Endodermal cell (in vitro differentiated cells): Measurements from ENCODE around the gene ANO8. TPM values are rescaled to one million over a fixed set of nuclear protein-coding genes. Genes with fewer than 3 reads are reported as not detected.
A peak's percentile ranks its signal among the peaks of the same experiment; 100 is the strongest.

ENCODE experiments used
- DNase-seq: peaks from one replicate; pipeline ENCODE4 v3.0.0-alpha.2; 2017
- H3K27ac ChIP-seq: 2 replicates; pipeline ENCODE4 v1.5.1; 2013; ENCODE audit warnings: mild to moderate bottlenecking, low read depth, low read length, moderate library complexity
- H3K27me3 ChIP-seq: 2 replicates; pipeline ENCODE4 v1.6.1; 2013; ENCODE audit warnings: mild to moderate bottlenecking, low read length, moderate library complexity; ENCODE audit not compliant: insufficient read depth, control insufficient read depth, poor library complexity, severe bottlenecking
- H3K36me3 ChIP-seq: 2 replicates; pipeline ENCODE4 v1.7.0; 2013; ENCODE audit warnings: mild to moderate bottlenecking, low read length, moderate library complexity; ENCODE audit not compliant: control insufficient read depth, insufficient read depth
- H3K4me1 ChIP-seq: one replicate; pipeline ENCODE4 v1.7.0; 2013; ENCODE audit warnings: low read length; ENCODE audit not compliant: control insufficient read depth, insufficient read depth
- H3K4me3 ChIP-seq: 2 replicates; pipeline ENCODE4 v1.5.1; 2013; ENCODE audit warnings: mild to moderate bottlenecking, low read length, moderate library complexity
- H3K9ac ChIP-seq: 2 replicates; pipeline ENCODE4 v1.6.1; 2013; ENCODE audit warnings: mild to moderate bottlenecking, low read length, moderate library complexity; ENCODE audit not compliant: poor library complexity, severe bottlenecking; ENCODE audit errors: extremely low read depth
- H3K9me3 ChIP-seq: 2 replicates; pipeline ENCODE4 v1.6.1; 2013; ENCODE audit warnings: mild to moderate bottlenecking, low read length, moderate library complexity; ENCODE audit not compliant: control insufficient read depth
- H3K27ac Mint-ChIP-seq: 2 replicates; pipeline ENCODE4 v1.8.0; 2020; ENCODE audit warnings: mixed read lengths
- H3K27me3 Mint-ChIP-seq: 2 replicates; pipeline ENCODE4 v1.8.0; 2021; ENCODE audit warnings: mild to moderate bottlenecking, mixed read lengths; ENCODE audit not compliant: insufficient read depth
- H3K36me3 Mint-ChIP-seq: 2 replicates; pipeline ENCODE4 v1.8.0; 2020; ENCODE audit warnings: low read depth, mixed read lengths
- H3K4me1 Mint-ChIP-seq: 2 replicates; pipeline ENCODE4 v1.8.0; 2020; ENCODE audit warnings: mixed read lengths
- H3K4me3 Mint-ChIP-seq: 2 replicates; pipeline ENCODE4 v1.8.0; 2020; ENCODE audit warnings: mild to moderate bottlenecking, moderate library complexity, mixed read lengths
- H3K9me3 Mint-ChIP-seq: 2 replicates; pipeline ENCODE4 v1.8.0; 2020; ENCODE audit warnings: mild to moderate bottlenecking, mixed read lengths
- WGBS, 2 experiments: methylation state at CpG; one replicate each; pipeline versions ENCODE4 v1.1.5 to v1.1.7; 2013; ENCODE audit warnings: missing lambda C conversion rate in 2 of 2, mixed read lengths in 1 of 2; ENCODE audit not compliant: insufficient coverage in 1 of 2, insufficient read length in 1 of 2; 5-methylcytosine and 5-hydroxymethylcytosine counted together
- total RNA-seq, 2 donors: library from RNA; stranded (reverse); fragmentation: NEBNext Ultra II Directional in 1 of 2; extraction: Animal tissue kit (Norgen Biotek cat#: 25700) in 1 of 2; gene quantifications; 2 replicates in 1 of 2; 3 replicates in 1 of 2; pipeline ENCODE4 v1.2.1, GENCODE V29; 2021
- TF ChIP-seq, protein P1 (sequence below): fragments of 200-600 bp; sonication (generic); conservative IDR thresholded peaks from 2 replicates; pipeline ENCODE4 v1.5.0; 2021; ENCODE audit warnings: antibody characterized with exemption, mild to moderate bottlenecking

Gene ANO8
- total RNA-seq, 2 donors from 2014 or later: 27.5 to 29.5 TPM

- Mint-ChIP-seq H3K27me3 (no peaks in the 10 kb centered on the region), H3K36me3 (peaks cover 2% of the 10 kb centered on the region), H3K27ac (no peak overlapping the region), H3K9me3 (no peaks in the 10 kb centered on the region), H3K4me1 (peaks cover 3% of the 10 kb centered on the region), H3K4me3 (no peak overlapping the region)
- Histone ChIP-seq H3K4me1 (no peaks in the 10 kb centered on the region), H3K4me3 (no peak overlapping the region), H3K27ac (no peak overlapping the region), H3K36me3 (peaks cover 3% of the 10 kb centered on the region), H3K27me3 (no peaks in the 10 kb centered on the region), H3K9me3 (no peaks in the 10 kb centered on the region), H3K9ac (no peak overlapping the region)
- WGBS, 2 experiments: 92% methylated on average over 4 of the region's 6 CpGs; no CpG with 5 or more reads in 1 of the 2 experiments
- DNase-seq: no peak
- TF ChIP-seq, protein P1, sequence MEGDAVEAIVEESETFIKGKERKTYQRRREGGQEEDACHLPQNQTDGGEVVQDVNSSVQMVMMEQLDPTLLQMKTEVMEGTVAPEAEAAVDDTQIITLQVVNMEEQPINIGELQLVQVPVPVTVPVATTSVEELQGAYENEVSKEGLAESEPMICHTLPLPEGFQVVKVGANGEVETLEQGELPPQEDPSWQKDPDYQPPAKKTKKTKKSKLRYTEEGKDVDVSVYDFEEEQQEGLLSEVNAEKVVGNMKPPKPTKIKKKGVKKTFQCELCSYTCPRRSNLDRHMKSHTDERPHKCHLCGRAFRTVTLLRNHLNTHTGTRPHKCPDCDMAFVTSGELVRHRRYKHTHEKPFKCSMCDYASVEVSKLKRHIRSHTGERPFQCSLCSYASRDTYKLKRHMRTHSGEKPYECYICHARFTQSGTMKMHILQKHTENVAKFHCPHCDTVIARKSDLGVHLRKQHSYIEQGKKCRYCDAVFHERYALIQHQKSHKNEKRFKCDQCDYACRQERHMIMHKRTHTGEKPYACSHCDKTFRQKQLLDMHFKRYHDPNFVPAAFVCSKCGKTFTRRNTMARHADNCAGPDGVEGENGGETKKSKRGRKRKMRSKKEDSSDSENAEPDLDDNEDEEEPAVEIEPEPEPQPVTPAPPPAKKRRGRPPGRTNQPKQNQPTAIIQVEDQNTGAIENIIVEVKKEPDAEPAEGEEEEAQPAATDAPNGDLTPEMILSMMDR: no peak
Observed at GRCh38 chr19:17347361-17347760, 12.7 kb upstream of the ANO8 start.

DNA sequence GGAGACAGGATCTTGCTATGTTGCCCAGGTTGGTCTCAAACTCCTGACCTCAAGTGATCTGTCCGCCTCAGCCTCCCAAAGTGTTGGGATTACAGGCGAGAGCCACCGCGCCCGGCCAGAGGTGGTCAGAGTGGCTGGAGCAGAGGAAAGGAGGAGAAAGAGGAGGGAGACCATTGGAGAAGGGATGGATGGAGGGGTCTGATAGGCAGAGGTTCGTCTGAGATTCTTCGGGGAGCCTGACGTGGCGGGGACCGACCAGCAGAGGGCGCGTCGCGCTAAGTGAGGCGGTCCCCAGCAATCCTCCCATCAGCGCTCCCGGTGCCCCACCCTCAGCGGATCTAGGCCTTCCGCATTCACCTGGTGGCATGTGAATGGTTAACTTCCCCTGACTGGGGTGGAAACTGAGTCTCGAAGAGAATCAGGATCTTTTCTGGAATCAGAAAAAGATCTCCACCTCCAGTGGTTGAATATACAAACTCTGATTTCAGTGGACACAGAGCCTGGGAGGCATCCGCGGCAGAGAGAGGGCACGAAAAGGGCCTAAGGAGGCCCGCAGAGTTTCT, 11.5 kb upstream of the ANO8 start:
- WGBS, 2 experiments: 25 to 53% methylated on average over 10 to 24 of the region's 24 CpGs
- no peaks in the 10 kb centered on the region for H3K4me1 ChIP-seq
- peak; percentile 95 for DNase-seq
- H3K27ac ChIP-seq: no peak overlapping the region
- H3K4me3 Mint-ChIP-seq: no peak overlapping the region
- H3K9ac ChIP-seq: no peak overlapping the region
- H3K27ac Mint-ChIP-seq: no peak overlapping the region
- peaks cover 3% of the 10 kb centered on the region for H3K4me1 Mint-ChIP-seq
- H3K27me3 Mint-ChIP-seq: no peaks in the 10 kb centered on the region
- peaks cover 7% of the 10 kb centered on the region for H3K36me3 Mint-ChIP-seq
- H3K27me3 ChIP-seq: no peaks in the 10 kb centered on the region
- TF ChIP-seq, protein P1: peak; percentile 98
- H3K4me3 ChIP-seq: no peak overlapping the region
- H3K9me3 Mint-ChIP-seq: no peaks in the 10 kb centered on the region
- no peaks in the 10 kb centered on the region for H3K9me3 ChIP-seq
- H3K36me3 ChIP-seq: peaks cover 8% of the 10 kb centered on the region

- Mint-ChIP-seq H3K36me3 (peaks cover 15% of the 10 kb centered on the region), H3K27ac (no peak overlapping the region), H3K27me3 (no peaks in the 10 kb centered on the region), H3K4me3 (no peak overlapping the region), H3K4me1 (no peaks in the 10 kb centered on the region), H3K9me3 (no peaks in the 10 kb centered on the region)
- Histone ChIP-seq H3K4me3 (no peak overlapping the region), H3K27ac (no peak overlapping the region), H3K9me3 (no peaks in the 10 kb centered on the region), H3K9ac (no peak overlapping the region), H3K36me3 (peaks cover 8% of the 10 kb centered on the region), H3K27me3 (no peaks in the 10 kb centered on the region), H3K4me1 (peaks cover 7% of the 10 kb centered on the region)
- DNase-seq: no peak
- TF ChIP-seq, protein P1: no peak
- WGBS, 2 experiments: 71 to 91% methylated on average over 3 to 6 of the region's 7 CpGs
Observed at GRCh38 chr19:17341845-17342244, 7.2 kb upstream of the ANO8 start.
